Measurements from ENCODE around the gene TRIM52. TPM values are rescaled to one million over a fixed set of nuclear protein-coding genes. Genes with fewer than 3 reads are reported as not detected.

The TRIM52 gene
- total RNA-seq, 1 donor from 2014 or later = 4.2 TPM

- Histone ChIP-seq H3K27me3 (ENCODE audit: control insufficient read depth in 3 of 3, insufficient read depth in 3 of 3, low read length in 3 of 3) (no peaks in the 10 kb centered on the region), H3K4me3 (ENCODE audit: low read length in 3 of 3) (peak overlapping the region; percentile 70 to 88 (median 82)), H3K9ac (ENCODE audit: low read depth in 1 of 3, low read length in 3 of 3) (peak overlapping the region; percentile 36 to 81 (median 73)), H3K27ac (ENCODE audit: low read depth, low read length) (peak overlapping the region; percentile 90), H3K9me3 (ENCODE audit: control insufficient read depth in 3 of 3, low read length in 3 of 3) (no peaks in the 10 kb centered on the region), H3K36me3 (ENCODE audit: control insufficient read depth in 3 of 3, insufficient read depth in 3 of 3, low read length in 3 of 3) (peaks cover 0 to 5% (median 0%) of the 10 kb centered on the region in 3 donors), H3K4me1 (ENCODE audit: control insufficient read depth in 3 of 3, insufficient read depth in 3 of 3, low read length in 3 of 3) (peaks cover 28 to 46% (median 43%) of the 10 kb centered on the region in 3 donors)
Observed at GRCh38 chr5:181207214-181207959, 53.6 kb downstream of the TRIM52 start.

- H3K4me3 ChIP-seq (ENCODE audit: low read length in 3 of 3) = peak overlapping the region; percentile 67 to 88 (median 82)
- H3K4me1 ChIP-seq (ENCODE audit: control insufficient read depth in 3 of 3, insufficient read depth in 3 of 3, low read length in 3 of 3) = peaks cover 36 to 51% (median 39%) of the 10 kb centered on the region in 3 donors
- no peaks in the 10 kb centered on the region for H3K27me3 ChIP-seq (ENCODE audit: control insufficient read depth in 3 of 3, insufficient read depth in 3 of 3, low read length in 3 of 3)
- no peaks in the 10 kb centered on the region for H3K9me3 ChIP-seq (ENCODE audit: control insufficient read depth in 3 of 3, low read length in 3 of 3)
- H3K36me3 ChIP-seq (ENCODE audit: control insufficient read depth in 3 of 3, insufficient read depth in 3 of 3, low read length in 3 of 3) = peaks cover 2 to 11% (median 6%) of the 10 kb centered on the region in 3 donors
- peak overlapping the region; percentile 65 to 93 (median 81) for H3K9ac ChIP-seq (ENCODE audit: low read depth in 1 of 3, low read length in 3 of 3)
- peak overlapping the region; percentile 90 for H3K27ac ChIP-seq (ENCODE audit: low read depth, low read length)
Observed at GRCh38 chr5:181205761-181206649, 54.9 kb downstream of the TRIM52 start.

Small RNA genes lying within 50 kb of the gene (small RNA-seq; reads per million reads assigned to genes)
- gene MIR4638 (not detected), gene RNU6-705P (not detected), gene SNORD95 (not detected), gene SNORD96A (not detected)

Other genes with a start within 250 kb of the TRIM52 start
- gene BTNL9, start 220.9 kb downstream of the TRIM52 start, total RNA-seq = 9.9 TPM
- not detected for gene OR2V1, start 130.0 kb downstream of the TRIM52 start, total RNA-seq
- gene OR2V2, start 113.6 kb downstream of the TRIM52 start, total RNA-seq = not detected
- gene TRIM7, start 55.9 kb downstream of the TRIM52 start, total RNA-seq = 9.9 TPM
- 15.1 TPM for gene TRIM41, start 37.9 kb downstream of the TRIM52 start, total RNA-seq
- gene RACK1, start 17.2 kb downstream of the TRIM52 start, total RNA-seq = 4,748 TPM
- gene OR4F3, start 106.1 kb upstream of the TRIM52 start, total RNA-seq = not detected

All from skeletal muscle tissue (tissue), 5 donors.